HepG2 (cell line): ENCODE measurements around the gene MEIS3. TPM values are rescaled to one million over a fixed set of nuclear protein-coding genes. Genes with fewer than 3 reads are reported as not detected.

Experiments
- CEBPB ChIP-seq: IDR thresholded peaks from 2 replicates; pipeline ENCODE4 v1.6.1; 2011; ENCODE audit warnings: low read depth, low read length, improper control_type of control experiment, borderline replicate concordance
- CTCF ChIP-seq: sonication (generic); formaldehyde crosslinking; IDR thresholded peaks from 2 replicates; pipeline ENCODE4 v1.5.0; 2020; ENCODE audit warnings: mild to moderate bottlenecking, missing genetic modification reagents, moderate library complexity
- FOXO1 ChIP-seq: sonication (generic); formaldehyde crosslinking; IDR thresholded peaks from 2 replicates; pipeline ENCODE4 v1.4.0; 2020; ENCODE audit warnings: missing genetic modification reagents
- GFI1 ChIP-seq: sonication (generic); formaldehyde crosslinking; IDR thresholded peaks from 2 replicates; pipeline ENCODE4 v1.5.0; 2020; ENCODE audit warnings: missing genetic modification reagents, mild to moderate bottlenecking, borderline replicate concordance
- GZF1 ChIP-seq: sonication (generic); formaldehyde crosslinking; IDR thresholded peaks from 2 replicates; pipeline ENCODE4 v1.5.1; 2020; ENCODE audit warnings: mild to moderate bottlenecking, missing genetic modification reagents
- HMGXB3 ChIP-seq: sonication (generic); formaldehyde crosslinking; IDR thresholded peaks from 2 replicates; pipeline ENCODE4 v1.4.0; 2020; ENCODE audit warnings: missing genetic modification reagents, borderline replicate concordance
- MBD4 ChIP-seq: IDR thresholded peaks from 2 replicates; pipeline ENCODE4 v1.6.1; 2012; ENCODE audit warnings: low read length, inconsistent platforms, borderline replicate concordance
- MIER2 ChIP-seq: IDR thresholded peaks from 2 replicates; pipeline ENCODE4 v1.6.1; 2016; ENCODE audit warnings: missing biosample characterization, missing genetic modification reagents
- MXI1 ChIP-seq: IDR thresholded peaks from 3 replicates; pipeline ENCODE4 v1.6.1; 2012; ENCODE audit warnings: low read depth, low read length, inconsistent platforms, borderline replicate concordance
- RAD21 ChIP-seq: fragments of 450-650 bp; formaldehyde crosslinking; IDR thresholded peaks from 2 replicates; pipeline ENCODE4 v1.5.0; 2020; ENCODE audit warnings: mild to moderate bottlenecking
- SMC3 ChIP-seq: IDR thresholded peaks from 2 replicates; pipeline ENCODE4 v1.6.1; 2011; ENCODE audit warnings: low read length, improper control_type of control experiment
- TEAD2 ChIP-seq: sonication (generic); formaldehyde crosslinking; IDR thresholded peaks from 2 replicates; pipeline ENCODE4 v1.9.0; 2021; ENCODE audit warnings: missing genetic modification reagents
- TEAD3 ChIP-seq: optimal IDR thresholded peaks from 2 replicates; pipeline ENCODE3; 2016; ENCODE audit warnings: borderline replicate concordance
- ZBTB26 ChIP-seq: IDR thresholded peaks from 2 replicates; pipeline ENCODE4 v1.6.1; 2016; ENCODE audit warnings: missing compliant biosample characterization, missing genetic modification reagents, borderline replicate concordance
- ZNF136 ChIP-seq: sonication (generic); formaldehyde crosslinking; IDR thresholded peaks from 2 replicates; pipeline ENCODE4 v1.8.1; 2022; ENCODE audit warnings: low read depth, mild to moderate bottlenecking, moderate library complexity, missing genetic modification reagents
- ZNF235 ChIP-seq: sonication (generic); formaldehyde crosslinking; IDR thresholded peaks from 2 replicates; pipeline ENCODE4 v1.8.1; 2023; ENCODE audit warnings: mild to moderate bottlenecking, missing genetic modification reagents, borderline replicate concordance
- ZNF558 ChIP-seq: sonication (generic); formaldehyde crosslinking; IDR thresholded peaks from 2 replicates; pipeline ENCODE4 v1.9.0; 2022; ENCODE audit warnings: mild to moderate bottlenecking, missing genetic modification reagents, borderline replicate concordance
- ZNF577 ChIP-seq: sonication (generic); formaldehyde crosslinking; IDR thresholded peaks from 2 replicates; pipeline ENCODE4 v1.4.0; 2020; ENCODE audit warnings: mild to moderate bottlenecking, low read depth, missing genetic modification reagents, borderline replicate concordance
- ZNF639 ChIP-seq: conservative IDR thresholded peaks from 2 replicates; pipeline ENCODE4 v1.6.1; 2018; ENCODE audit warnings: missing genetic modification reagents
- ZNF660 ChIP-seq: sonication (generic); formaldehyde crosslinking; IDR thresholded peaks from 2 replicates; pipeline ENCODE4 v1.5.1; 2020; ENCODE audit warnings: mild to moderate bottlenecking, low read depth, missing genetic modification reagents, borderline replicate concordance
- polyA plus RNA-seq, 8 experiments: library from polyadenylated mRNA; depleted of rRNA in 3 of 8; stranded (reverse) in 7 of 8; unstranded in 1 of 8; fragments of >200 nt; fragmentation: Illumina TruSeq in 4 of 8; extraction: Trizol in 4 of 8; gene quantifications; 2 replicates each; pipeline versions ENCODE4 v1.2.1 to v1.2.3, GENCODE V29; 2011 to 2016; ENCODE audit warnings: low read depth in 4 of 8, missing spikeins in 1 of 8, mixed read lengths in 1 of 8; ENCODE audit not compliant: insufficient read depth in 1 of 8
- total RNA-seq, 5 experiments: library from RNA; depleted of rRNA; stranded (reverse); fragments of >200 nt; fragmentation: Illumina TruSeq; extraction: Trizol; gene quantifications; 2 replicates each; pipeline ENCODE4 v1.2.3, GENCODE V29; 2016; ENCODE audit warnings: low read depth in 1 of 5

Gene MEIS3
- total and polyA plus RNA-seq, 2 of the 13 experiments (the other 11 are each of a cell fraction or from before 2014, with no cell fraction given): 0.09 to 0.70 TPM

GRCh38 chr19:47427241-47428176 lies 8.2 kb upstream of the MEIS3 start (continued):
- TF ChIP-seq CTCF (CRISPR knock-in tag): peak; percentile 88
- TF ChIP-seq SMC3: peak; percentile 73
- TF ChIP-seq MBD4: no peak
- TF ChIP-seq TEAD2 (CRISPR knock-in tag): no peak
- TF ChIP-seq ZNF136: no peak
- 0 out of 2 replicates have a peak, but pooled peaks have one; percentile 14 for TF ChIP-seq MIER2 (CRISPR knock-in tag)
- TF ChIP-seq MXI1: 0 out of 3 replicates have a peak, but pooled peaks have one; percentile 15
- no peak for TF ChIP-seq CEBPB
- no peak for TF ChIP-seq ZBTB26 (CRISPR knock-in tag)
- no peak for TF ChIP-seq FOXO1 (CRISPR knock-in tag)
- TF ChIP-seq HMGXB3 (CRISPR knock-in tag): no peak
- TF ChIP-seq TEAD3 (CRISPR knock-in tag): peak; percentile 56
- TF ChIP-seq ZNF558 (CRISPR knock-in tag): no peak
- TF ChIP-seq GZF1: no peak
- peak; percentile 58 for TF ChIP-seq RAD21
- TF ChIP-seq GFI1 (CRISPR knock-in tag): no peak
- no peak for TF ChIP-seq ZNF639
- no peak for TF ChIP-seq ZNF235 (CRISPR knock-in tag)
- no peak for TF ChIP-seq ZNF660 (CRISPR knock-in tag)
- no peak for TF ChIP-seq ZNF577 (CRISPR knock-in tag)
